ENCODE measurements around the gene WDR62. TPM values are rescaled to one million over a fixed set of nuclear protein-coding genes. Genes with fewer than 3 reads are reported as not detected.

The WDR62 gene
- polyA plus RNA-seq, 1 experiment: 5.3 TPM

DNA sequence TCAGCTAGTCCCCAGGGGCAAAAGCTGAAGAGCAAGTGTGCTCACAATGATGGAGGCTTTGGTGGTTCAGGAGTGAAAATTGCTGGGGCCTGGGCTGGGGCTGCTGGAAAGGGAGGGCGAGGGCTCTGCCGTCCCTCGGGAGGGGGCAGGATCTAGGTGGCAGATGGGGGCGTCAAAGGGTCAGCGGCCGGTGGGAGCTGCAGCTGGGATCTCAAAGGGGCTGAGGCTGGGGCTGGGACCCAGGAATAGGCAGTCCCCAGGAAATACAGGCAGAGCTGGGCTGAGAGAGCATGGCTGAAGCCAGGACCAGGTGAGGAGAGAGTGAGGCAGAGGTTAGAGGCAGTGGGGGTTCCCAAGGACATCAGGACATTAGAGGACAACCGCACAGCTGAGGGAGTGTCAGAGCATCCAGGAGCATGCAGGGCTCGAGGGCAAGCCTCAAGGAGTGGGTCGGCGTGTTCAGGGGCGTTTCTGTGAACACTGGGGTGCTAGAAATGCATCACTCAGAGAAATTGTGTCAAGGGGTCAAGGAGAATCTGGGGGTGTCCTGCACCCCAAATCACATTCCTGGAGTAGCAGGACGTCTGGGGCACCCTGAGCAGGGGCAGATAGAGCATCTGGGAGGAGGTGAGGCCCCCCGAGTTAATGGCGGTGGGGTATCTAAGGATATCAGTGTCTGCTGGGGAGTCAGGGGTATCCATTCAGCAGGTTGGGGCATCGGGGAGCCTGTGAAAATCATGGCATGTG is 44.9 kb upstream of the WDR62 start:
- Histone ChIP-seq H3K36me3 (ENCODE audit: control insufficient read depth, insufficient read depth, low read length) (no peaks in the 10 kb centered on the region), H3K27me3 (ENCODE audit: control insufficient read depth, insufficient read depth, low read length) (no peaks in the 10 kb centered on the region), H3K4me3 (ENCODE audit: low read depth, low read length) (peak overlapping the region; percentile 47)
- POLR2A ChIA-PET: no interaction called here
- TF ChIP-seq, protein P1, sequence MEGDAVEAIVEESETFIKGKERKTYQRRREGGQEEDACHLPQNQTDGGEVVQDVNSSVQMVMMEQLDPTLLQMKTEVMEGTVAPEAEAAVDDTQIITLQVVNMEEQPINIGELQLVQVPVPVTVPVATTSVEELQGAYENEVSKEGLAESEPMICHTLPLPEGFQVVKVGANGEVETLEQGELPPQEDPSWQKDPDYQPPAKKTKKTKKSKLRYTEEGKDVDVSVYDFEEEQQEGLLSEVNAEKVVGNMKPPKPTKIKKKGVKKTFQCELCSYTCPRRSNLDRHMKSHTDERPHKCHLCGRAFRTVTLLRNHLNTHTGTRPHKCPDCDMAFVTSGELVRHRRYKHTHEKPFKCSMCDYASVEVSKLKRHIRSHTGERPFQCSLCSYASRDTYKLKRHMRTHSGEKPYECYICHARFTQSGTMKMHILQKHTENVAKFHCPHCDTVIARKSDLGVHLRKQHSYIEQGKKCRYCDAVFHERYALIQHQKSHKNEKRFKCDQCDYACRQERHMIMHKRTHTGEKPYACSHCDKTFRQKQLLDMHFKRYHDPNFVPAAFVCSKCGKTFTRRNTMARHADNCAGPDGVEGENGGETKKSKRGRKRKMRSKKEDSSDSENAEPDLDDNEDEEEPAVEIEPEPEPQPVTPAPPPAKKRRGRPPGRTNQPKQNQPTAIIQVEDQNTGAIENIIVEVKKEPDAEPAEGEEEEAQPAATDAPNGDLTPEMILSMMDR (IDR thresholded peaks at IDR 0.05; ENCODE audit: insufficient read depth, low read depth, low read length): no peak
- CTCF ChIA-PET: interaction anchor here (0.6 kb wide), 1 partner anchor 12 kb away, joined by 3 read pairs; no protein-coding TSS in a partner anchor
- no peak for DNase-seq (ENCODE audit: low read depth)

DNA sequence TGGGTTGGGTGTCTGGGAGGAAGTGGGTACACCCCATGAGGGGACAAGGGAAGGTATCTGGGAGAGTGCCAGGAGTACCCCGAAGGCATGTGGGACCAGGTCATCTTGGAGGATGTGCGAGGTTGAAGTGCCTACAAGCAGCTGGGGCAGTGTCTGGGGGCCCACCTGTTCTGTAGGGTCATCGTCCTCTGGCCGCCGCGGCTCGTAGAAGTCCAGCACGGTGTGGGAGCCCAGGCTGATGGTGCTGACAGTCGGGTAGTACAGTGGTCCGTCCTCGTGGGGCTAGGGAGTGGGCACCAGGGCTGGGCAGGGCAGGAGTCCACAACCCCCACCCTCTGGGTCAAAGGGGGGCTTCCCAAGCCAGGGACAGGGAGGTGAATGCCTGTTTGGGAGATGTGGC is 44.3 kb upstream of the WDR62 start:
- DNase-seq (ENCODE audit: low read depth): no peak
- POLR2A ChIA-PET: no interaction called here
- H3K27me3 ChIP-seq (ENCODE audit: control insufficient read depth, insufficient read depth, low read length): no peaks in the 10 kb centered on the region
- 0 out of 2 replicates have a peak, but pooled peaks cover 2% of the 10 kb centered on the region for H3K36me3 ChIP-seq (ENCODE audit: control insufficient read depth, insufficient read depth, low read length)
- TF ChIP-seq, protein P1 (IDR thresholded peaks at IDR 0.05; ENCODE audit: insufficient read depth, low read depth, low read length): no peak
- H3K4me3 ChIP-seq (ENCODE audit: low read depth, low read length): no peak overlapping the region
- CTCF ChIA-PET: no interaction called here

DNA sequence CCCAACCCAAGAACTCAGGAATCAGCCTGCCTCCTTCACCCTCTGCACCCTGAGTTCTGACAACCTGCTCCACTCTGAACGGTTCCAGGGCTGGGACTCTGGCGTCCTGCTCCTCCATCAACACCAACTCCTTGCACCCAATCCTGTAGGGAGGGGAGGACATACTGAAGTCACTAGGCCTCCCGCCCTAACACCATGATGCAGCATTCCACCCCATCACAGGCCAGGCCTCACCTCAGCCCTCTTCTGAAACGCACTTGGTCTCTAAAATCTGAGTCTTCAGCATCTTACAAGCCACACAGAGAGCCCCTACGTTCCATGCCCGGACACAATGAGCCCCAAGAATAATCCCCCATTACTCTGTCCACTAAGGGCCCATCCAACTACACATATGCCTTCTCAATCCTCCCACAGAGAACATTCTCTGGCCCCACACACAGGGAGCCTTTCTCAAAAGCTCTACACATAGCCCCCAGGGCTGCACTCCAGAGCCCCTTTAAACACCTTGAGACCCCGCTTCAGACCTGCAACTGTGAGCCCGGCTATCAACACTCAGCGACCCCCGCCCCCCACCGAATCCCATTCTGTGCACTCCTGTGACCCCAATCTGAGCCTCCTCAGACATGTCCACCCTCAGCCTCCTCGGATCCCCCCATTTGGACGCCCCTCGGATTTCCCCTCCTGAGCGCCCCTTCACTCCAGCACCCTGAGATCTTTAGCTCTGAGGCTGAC is 41.3 kb upstream of the WDR62 start:
- no peak for DNase-seq (ENCODE audit: low read depth)
- Histone ChIP-seq H3K36me3 (ENCODE audit: control insufficient read depth, insufficient read depth, low read length) (peaks cover 16% of the 10 kb centered on the region), H3K27me3 (ENCODE audit: control insufficient read depth, insufficient read depth, low read length) (no peaks in the 10 kb centered on the region), H3K4me3 (ENCODE audit: low read depth, low read length) (peak overlapping the region; percentile 91)
- TF ChIP-seq, protein P1 (IDR thresholded peaks at IDR 0.05; ENCODE audit: insufficient read depth, low read depth, low read length): no peak
- POLR2A ChIA-PET: interaction anchor here (1.0 kb wide), 1 partner anchor 28 kb away, joined by 12 read pairs; no protein-coding TSS in a partner anchor
- CTCF ChIA-PET: interaction anchor here (0.8 to 1.5 kb wide), 5 partner anchors 10 to 132 kb away, joined by 3 to 5 read pairs (median 3); partner anchors contain the start of genes THAP8 and WDR62

DNA sequence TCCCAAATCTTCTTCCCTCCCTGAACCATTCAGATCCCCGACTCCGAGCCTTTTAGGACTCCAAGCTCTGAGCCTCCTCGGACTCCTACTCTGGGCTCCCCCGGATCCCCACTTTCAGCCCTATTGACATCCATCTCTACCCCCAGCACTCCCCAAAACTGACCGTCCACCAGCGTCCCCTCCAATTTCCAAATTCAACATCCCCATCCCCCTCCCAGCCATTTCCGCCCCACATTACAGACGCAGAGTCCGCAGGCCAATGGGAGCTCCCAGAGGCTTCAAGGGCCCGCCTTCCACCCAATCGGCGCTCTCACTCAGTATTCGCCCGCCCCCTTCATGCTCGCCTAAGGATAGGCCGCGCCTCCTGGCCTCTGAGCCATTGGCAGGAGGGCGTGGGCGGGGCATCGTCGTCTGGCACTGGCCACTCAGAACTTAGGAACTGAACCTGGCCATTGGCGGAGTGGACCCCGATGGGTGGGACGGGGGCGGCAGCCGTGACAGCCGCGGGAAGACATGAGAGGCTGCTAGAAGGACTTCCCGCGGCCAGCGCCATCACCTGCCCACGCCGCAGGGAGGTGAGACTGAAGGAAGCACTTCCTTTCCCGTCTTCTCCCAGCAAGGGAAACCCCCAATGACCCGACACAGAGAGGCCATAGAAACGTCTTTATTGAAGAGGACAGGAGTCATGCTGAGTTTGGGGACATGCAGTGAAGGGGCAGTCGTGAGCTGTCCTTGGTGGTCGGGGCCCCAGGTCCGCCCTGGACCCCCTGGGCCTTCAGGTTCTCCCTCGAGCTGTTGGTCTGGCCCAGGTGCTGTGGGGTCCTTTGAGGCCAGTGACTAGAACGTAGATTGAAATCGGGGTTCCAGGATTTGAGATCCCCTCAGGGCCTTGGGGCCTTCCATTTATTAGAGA is 40.4 kb upstream of the WDR62 start, which contains the start of gene ALKBH6:
TSS of gene ALKBH6 (minus strand) at position 202 of the 913 bp plus-strand sequence. CDS start 816 bp downstream, outside the sequence.
- Histone ChIP-seq H3K27me3 (ENCODE audit: control insufficient read depth, insufficient read depth, low read length) (no peaks in the 10 kb centered on the region), H3K36me3 (ENCODE audit: control insufficient read depth, insufficient read depth, low read length) (peaks cover 18% of the 10 kb centered on the region), H3K4me3 (ENCODE audit: low read depth, low read length) (peak within 1 kb of the TSS; percentile 91)
- ChIA-PET CTCF (interaction anchor here (0.8 to 1.6 kb wide), 5 partner anchors 9 to 133 kb away, joined by 3 to 5 read pairs (median 3); partner anchors contain the start of genes THAP8 and WDR62), POLR2A (interaction anchor here (1.0 kb wide), 1 partner anchor 28 kb away, joined by 12 read pairs; no protein-coding TSS in a partner anchor)
- TF ChIP-seq, protein P1 (IDR thresholded peaks at IDR 0.05; ENCODE audit: insufficient read depth, low read depth, low read length): no peak
- DNase-seq (ENCODE audit: low read depth): peak; percentile 95

Data from BJ (cell line).